ENCODE measurements around the gene IFFO2. TPM values are rescaled to one million over a fixed set of nuclear protein-coding genes. Genes with fewer than 3 reads are reported as not detected.

IFFO2 gene
- total and polyA plus RNA-seq, 2 donors (not counting 3 experiments of a cell fraction or from before 2014, with no cell fraction given): 31.1 to 31.3 TPM

- CTCF ChIA-PET: interaction anchor here (0.8 to 5.0 kb wide), 29 partner anchors 9 to 376 kb away, joined by 3 to 137 read pairs (median 5); partner anchors contain the start of genes ALDH4A1 and IFFO2
- peak overlapping the region; percentile 26 for H3K9ac ChIP-seq (replicated peaks; ENCODE audit: extremely low read depth, insufficient read depth, low read length)
- no peaks in the 10 kb centered on the region for H3K9me3 ChIP-seq (replicated peaks; ENCODE audit: control insufficient read depth, insufficient read depth, low read length)
- FAIRE-seq: peak; percentile 92
- H3K4me1 ChIP-seq (ENCODE audit: control insufficient read depth, extremely low read depth, insufficient read depth, low read length): peaks cover 15% of the 10 kb centered on the region
- TF ChIP-seq POLR2A (IDR thresholded peaks at IDR 0.05; ENCODE audit: low read depth, low read length) (no peak), FOS (IDR thresholded peaks at IDR 0.05; ENCODE audit: borderline replicate concordance, insufficient read depth, low read length) (peak; percentile 58), MYC (IDR thresholded peaks at IDR 0.05; ENCODE audit: low read depth, low read length) (no peak), JUN (IDR thresholded peaks at IDR 0.05; ENCODE audit: borderline replicate concordance, insufficient read depth, insufficient read length, low read depth) (peak; percentile 10), GATA2 (IDR thresholded peaks at IDR 0.05; ENCODE audit: insufficient read depth, insufficient read length, low read depth, low read length) (no peak), CTCF (IDR thresholded peaks at IDR 0.05; ENCODE audit: extremely low read depth in 1 of 2, insufficient read depth in 1 of 2, low read depth in 1 of 2, low read length in 2 of 2) (no peak), POLR2AphosphoS5 (IDR thresholded peaks at IDR 0.05; ENCODE audit: insufficient read depth, low read depth, low read length) (no peak), EZH2 (IDR thresholded peaks at IDR 0.05; ENCODE audit: borderline replicate concordance, low read depth, low read length, severe bottlenecking) (no peak)
- TF ChIP-seq, protein P1, sequence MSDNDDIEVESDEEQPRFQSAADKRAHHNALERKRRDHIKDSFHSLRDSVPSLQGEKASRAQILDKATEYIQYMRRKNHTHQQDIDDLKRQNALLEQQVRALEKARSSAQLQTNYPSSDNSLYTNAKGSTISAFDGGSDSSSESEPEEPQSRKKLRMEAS (IDR thresholded peaks at IDR 0.05; ENCODE audit: insufficient read depth, insufficient read length): no peak
- no peaks in the 10 kb centered on the region for H3K36me3 ChIP-seq (ENCODE audit: control insufficient read depth in 2 of 2, extremely low read depth in 1 of 2, insufficient read depth in 2 of 2, low read length in 2 of 2)
- H3K79me2 ChIP-seq (ENCODE audit: control insufficient read depth, insufficient read depth, low read length): no peaks in the 10 kb centered on the region
- no TSS peak for BruUV-seq (replicated peaks)
- peak; percentile 51 for DNase-seq (ENCODE audit: low read depth, low spot score)
- no peaks in the 10 kb centered on the region for H3K9me1 ChIP-seq (replicated peaks; ENCODE audit: control insufficient read depth, extremely low read depth, insufficient read depth, low read length)
- peak overlapping the region; percentile 48 for H3K4me2 ChIP-seq (ENCODE audit: insufficient read depth, low read length)
- no peaks in the 10 kb centered on the region for H3K27me3 ChIP-seq (ENCODE audit: control insufficient read depth in 2 of 2, insufficient read depth in 2 of 2, low read length in 2 of 2)
- no peak overlapping the region for H3K4me3 ChIP-seq (replicated peaks in 1 of 3; ENCODE audit: insufficient read depth in 1 of 3, low read depth in 1 of 3, low read length in 3 of 3)
- dilution Hi-C loops (cut with MboI; ENCODE audit: extremely low pct_ligation_motif_present, low sequenced_read_pairs) (no loop called here), intact Hi-C loops (cut with micrococcal nuclease) (loop anchor here (1.0 to 5.0 kb wide), 9 partner anchors 17 to 109 kb away; partner anchors contain the start of gene IFFO2)
- H3K27ac ChIP-seq (ENCODE audit: insufficient read depth, low read depth, low read length): peak overlapping the region; percentile 19
- H2AFZ ChIP-seq (ENCODE audit: low read depth, low read length): peak overlapping the region; percentile 61
- H4K20me1 ChIP-seq (replicated peaks; ENCODE audit: control insufficient read depth, extremely low read depth, insufficient read depth, low read length): no peaks in the 10 kb centered on the region
- POLR2A ChIA-PET: interaction anchor here (1.0 to 2.2 kb wide), 5 partner anchors 17 to 70 kb away, joined by 3 to 8 read pairs (median 4); partner anchors contain the start of genes ALDH4A1 and IFFO2
Observed at GRCh38 chr1:18972991-18973390, 16.5 kb upstream of the IFFO2 start.
